Measurements from ENCODE around the gene ZNF385A.

The ZNF385A gene

GRCh38 chr12:54384591-54385041 lies at the start of gene ZNF385A:
ZNF385A (minus strand) TSS chr12:54384733; CDS start chr12:54384514, 219 bp downstream.
- H3K4me3 ChIP-seq (replicated peaks in 1 of 2; ENCODE audit: low read depth in 2 of 2, low read length in 2 of 2) = no peak within 1 kb of the TSS
- TF ChIP-seq CTCF (IDR thresholded peaks at IDR 0.05; ENCODE audit: low read depth, low read length) = no peak
- peak in 1 of 2 donors; percentile 17 for DNase-seq (ENCODE audit: low read depth in 2 of 2)

- TF ChIP-seq CTCF (IDR thresholded peaks at IDR 0.05; ENCODE audit: low read depth, low read length) = no peak
- H3K4me3 ChIP-seq (replicated peaks in 1 of 2; ENCODE audit: low read depth in 2 of 2, low read length in 2 of 2) = no peak overlapping the region
- no peak for DNase-seq (ENCODE audit: low read depth in 2 of 2)
These were observed 48.3 kb upstream of the ZNF385A start for GRCh38 chr12:54432815-54433164.

- peak; percentile 86 to 91 for DNase-seq (ENCODE audit: low read depth in 2 of 2)
- no peak for TF ChIP-seq CTCF (IDR thresholded peaks at IDR 0.05; ENCODE audit: low read depth, low read length)
- H3K4me3 ChIP-seq (replicated peaks in 1 of 2; ENCODE audit: low read depth in 2 of 2, low read length in 2 of 2) = no peak overlapping the region
These were observed 47.6 kb upstream of the ZNF385A start for GRCh38 chr12:54431911-54432814.

- no peak for DNase-seq (ENCODE audit: low read depth in 2 of 2)
- no peak overlapping the region for H3K4me3 ChIP-seq (replicated peaks in 1 of 2; ENCODE audit: low read depth in 2 of 2, low read length in 2 of 2)
- no peak for TF ChIP-seq CTCF (IDR thresholded peaks at IDR 0.05; ENCODE audit: low read depth, low read length)
These were observed 46.0 kb upstream of the ZNF385A start for GRCh38 chr12:54430471-54431069.

- peak overlapping the region in 1 of 2 donors; percentile 10 for H3K4me3 ChIP-seq (replicated peaks in 1 of 2; ENCODE audit: low read depth in 2 of 2, low read length in 2 of 2)
- TF ChIP-seq CTCF (IDR thresholded peaks at IDR 0.05; ENCODE audit: low read depth, low read length) = no peak
- no peak for DNase-seq (ENCODE audit: low read depth in 2 of 2)
These were observed 44.5 kb upstream of the ZNF385A start for GRCh38 chr12:54429014-54429471.

GRCh38 chr12:54428050-54429013 lies 43.8 kb upstream of the ZNF385A start:
- TF ChIP-seq CTCF (IDR thresholded peaks at IDR 0.05; ENCODE audit: low read depth, low read length) = no peak
- peak; percentile 66 to 97 for DNase-seq (ENCODE audit: low read depth in 2 of 2)
- H3K4me3 ChIP-seq (replicated peaks in 1 of 2; ENCODE audit: low read depth in 2 of 2, low read length in 2 of 2) = peak overlapping the region in 1 of 2 donors; percentile 10

All from cardiac fibroblast (primary cell).